Measurements from ENCODE around the gene SLC30A1. TPM values are rescaled to one million over a fixed set of nuclear protein-coding genes. Genes with fewer than 3 reads are reported as not detected.

SLC30A1 gene
- total RNA-seq, 4 donors from 2014 or later: 34.1 to 55.5 (median 45.2) TPM

- WGBS, 2 donors: 79 to 84% methylated on average over 6 of the region's 6 CpGs
- TF ChIP-seq POLR2A (IDR thresholded peaks at IDR 0.05): no peak
- no peak for TF ChIP-seq CTCF (IDR thresholded peaks at IDR 0.05)
- H3K4me3 ChIP-seq (ENCODE audit: low read depth, poor library complexity, severe bottlenecking): no peak overlapping the region
- intact Hi-C loops (cut with DNase I; ENCODE audit: low total_unique reads): no loop called here
- DNase-seq (ENCODE audit: low spot score in 2 of 2): no peak
These were observed 17.6 kb upstream of the SLC30A1 start for GRCh38 chr1:211596418-211597181.

- TF ChIP-seq CTCF (IDR thresholded peaks at IDR 0.05) (no peak), POLR2A (IDR thresholded peaks at IDR 0.05) (no peak)
- intact Hi-C loops (cut with DNase I; ENCODE audit: low total_unique reads): no loop called here
- DNase-seq (ENCODE audit: low spot score in 2 of 2): no peak
- no peak overlapping the region for H3K4me3 ChIP-seq (ENCODE audit: low read depth, poor library complexity, severe bottlenecking)
These were observed 16.5 kb upstream of the SLC30A1 start for GRCh38 chr1:211595419-211595818.

GRCh38 chr1:211591980-211592493 is 13.1 kb upstream of the SLC30A1 start:
- intact Hi-C loops (cut with DNase I; ENCODE audit: low total_unique reads): no loop called here
- DNase-seq (ENCODE audit: low spot score in 2 of 2): no peak
- no peak overlapping the region for H3K4me3 ChIP-seq (ENCODE audit: low read depth, poor library complexity, severe bottlenecking)
- WGBS, 2 donors: 40 to 55% methylated on average over 5 of the region's 5 CpGs
- TF ChIP-seq POLR2A (IDR thresholded peaks at IDR 0.05) (no peak), CTCF (IDR thresholded peaks at IDR 0.05) (no peak)

- intact Hi-C loops (cut with DNase I; ENCODE audit: low total_unique reads): no loop called here
- H3K4me3 ChIP-seq (ENCODE audit: low read depth, poor library complexity, severe bottlenecking): no peak overlapping the region
- TF ChIP-seq POLR2A (IDR thresholded peaks at IDR 0.05) (no peak), CTCF (IDR thresholded peaks at IDR 0.05) (no peak)
- DNase-seq (ENCODE audit: low spot score in 2 of 2): peak; percentile 84 to 95
- 55 to 59% methylated on average over 6 of the region's 6 CpGs for WGBS, 2 donors
These were observed 11.1 kb upstream of the SLC30A1 start for GRCh38 chr1:211589782-211590721.

- 96 to 97% methylated on average over 4 of the region's 4 CpGs for WGBS, 2 donors
- no peak for TF ChIP-seq CTCF (IDR thresholded peaks at IDR 0.05)
- no peak for TF ChIP-seq POLR2A (IDR thresholded peaks at IDR 0.05)
- no peak overlapping the region for H3K4me3 ChIP-seq (ENCODE audit: low read depth, poor library complexity, severe bottlenecking)
- intact Hi-C loops (cut with DNase I; ENCODE audit: low total_unique reads): no loop called here
- DNase-seq (ENCODE audit: low spot score in 2 of 2): no peak
These were observed 9.8 kb upstream of the SLC30A1 start for GRCh38 chr1:211588711-211589110.

Measured in lower leg skin (tissue), 4 donors.